GM12892 (cell line): Measurements from ENCODE around the gene ST6GAL1.

Experiments
- DNase-seq: peaks from one replicate; pipeline ENCODE4 v3.0.0; 2011; ENCODE audit not compliant: insufficient read length
- FAIRE-seq: peaks from 2 replicates; lab custom pipeline; 2011; peaks lifted over from hg19 to GRCh38; lab: Jason Lieb, UNC
- POLR2A ChIP-seq: IDR thresholded peaks from 2 replicates; pipeline ENCODE4 v1.6.1; 2011; ENCODE audit warnings: low read depth, low read length, control low read depth
- POLR2AphosphoS5 ChIP-seq: IDR thresholded peaks from 2 replicates; pipeline ENCODE4 v1.6.1; 2011; ENCODE audit warnings: low read depth, low read length, control low read depth
- TAF1 ChIP-seq: IDR thresholded peaks from 2 replicates; pipeline ENCODE4 v1.6.1; 2011; ENCODE audit warnings: low read depth, mild to moderate bottlenecking, control low read depth, low read length, borderline replicate concordance

ST6GAL1 gene

GRCh38 chr3:186921578-186921977 lies 8.7 kb upstream of the ST6GAL1 start:
- TF ChIP-seq POLR2AphosphoS5, result no peak
- no peak for TF ChIP-seq TAF1
- no peak for TF ChIP-seq POLR2A
- FAIRE-seq, result no peak
- DNase-seq, result no peak

GRCh38 chr3:186922224-186922623 lies 8.1 kb upstream of the ST6GAL1 start:
- DNase-seq (no peak), FAIRE-seq (no peak)
- TF ChIP-seq POLR2AphosphoS5 (no peak), TAF1 (no peak), POLR2A (no peak)

- FAIRE-seq (no peak), DNase-seq (no peak)
- TF ChIP-seq POLR2A (no peak), TAF1 (no peak), POLR2AphosphoS5 (no peak)
Observed at GRCh38 chr3:186922790-186923189, 7.5 kb upstream of the ST6GAL1 start.

GRCh38 chr3:186923241-186923640 lies 7.1 kb upstream of the ST6GAL1 start:
- FAIRE-seq (no peak), DNase-seq (no peak)
- TF ChIP-seq POLR2A (no peak), TAF1 (no peak), POLR2AphosphoS5 (no peak)

- FAIRE-seq, result no peak
- TF ChIP-seq POLR2A (no peak), POLR2AphosphoS5 (no peak), TAF1 (no peak)
- no peak for DNase-seq
Observed at GRCh38 chr3:186925826-186926225, 4.5 kb upstream of the ST6GAL1 start.

GRCh38 chr3:186929186-186929585 lies 1.1 kb upstream of the ST6GAL1 start:
- no peak for FAIRE-seq
- TF ChIP-seq TAF1, result no peak
- no peak for TF ChIP-seq POLR2AphosphoS5
- no peak for TF ChIP-seq POLR2A
- no peak for DNase-seq

- FAIRE-seq, result no peak
- DNase-seq, result no peak
- TF ChIP-seq TAF1 (no peak), POLR2AphosphoS5 (no peak), POLR2A (no peak)
Observed at GRCh38 chr3:186929685-186930084, 641 bp upstream of the ST6GAL1 start.

- peak; percentile 79 for FAIRE-seq
- no peak for DNase-seq
- TF ChIP-seq TAF1 (no peak), POLR2A (no peak; the same call in 1 of the 2 replicates), POLR2AphosphoS5 (no peak)
Observed at GRCh38 chr3:186930641-186931531, 560 bp downstream of the ST6GAL1 start.

GRCh38 chr3:186931532-186932280 lies 1.4 kb downstream of the ST6GAL1 start:
- FAIRE-seq, result peak; percentile 30
- no peak for DNase-seq

GRCh38 chr3:186932281-186933181 lies 2.2 kb downstream of the ST6GAL1 start:
- FAIRE-seq, result peak; percentile 81
- DNase-seq, result no peak
- TF ChIP-seq POLR2A, result no peak
- no peak for TF ChIP-seq TAF1
- TF ChIP-seq POLR2AphosphoS5, result no peak

More at GRCh38 chr3:186931532-186932280, 1.4 kb downstream of the ST6GAL1 start:
- TF ChIP-seq POLR2AphosphoS5, result no peak

GRCh38 chr3:186933816-186934215 lies 3.5 kb downstream of the ST6GAL1 start:
- FAIRE-seq (no peak), DNase-seq (no peak)
- TF ChIP-seq TAF1 (no peak), POLR2AphosphoS5 (no peak), POLR2A (no peak)
